Astrocyte of the cerebellum (primary cell): ENCODE results near the gene SLC25A27.

ENCODE experiments used
- DNase-seq: peaks from one replicate; pipeline ENCODE4 v3.0.0-alpha.2; 2011; ENCODE audit warnings: low read depth
- H3K4me3 ChIP-seq: 2 replicates; pipeline ENCODE4 v1.5.1; 2011; ENCODE audit warnings: mild to moderate bottlenecking, low read depth, low read length, moderate library complexity
- CTCF ChIP-seq: IDR thresholded peaks from 2 replicates; pipeline ENCODE4 v1.5.1; 2012; ENCODE audit warnings: low read length, low read depth, moderate library complexity, mild to moderate bottlenecking; ENCODE audit errors: missing control alignments
- in situ Hi-C: cut with HindIII; loops from 2 replicates; pipeline ENCODE4 v1.10.0; 2017; ENCODE audit warnings: low sequenced_read_pairs

SLC25A27 gene

GRCh38 chr6:46690911-46691451 lies 38.2 kb downstream of the SLC25A27 start:
- in situ Hi-C loops = no loop called here
- DNase-seq = no peak
- TF ChIP-seq CTCF = no peak
- H3K4me3 ChIP-seq = no peak overlapping the region

- no peak for TF ChIP-seq CTCF
- no peak for DNase-seq
- no peak overlapping the region for H3K4me3 ChIP-seq
- in situ Hi-C loops = loop anchor here (5.0 kb wide), 1 partner anchor 67 kb away; no protein-coding TSS in a partner anchor
These were observed 47.2 kb downstream of the SLC25A27 start for GRCh38 chr6:46699970-46700369.

- no peak overlapping the region for H3K4me3 ChIP-seq
- no peak for TF ChIP-seq CTCF
- peak; percentile 13 for DNase-seq
- in situ Hi-C loops = loop anchor here (5.0 kb wide), 1 partner anchor 63 kb away; no protein-coding TSS in a partner anchor
These were observed 51.8 kb downstream of the SLC25A27 start for GRCh38 chr6:46704562-46704961.

GRCh38 chr6:46706464-46706863 lies 53.7 kb downstream of the SLC25A27 start:
- in situ Hi-C loops = loop anchor here (5.0 kb wide), 1 partner anchor 34 kb away; no protein-coding TSS in a partner anchor
- no peak for DNase-seq
- no peak for TF ChIP-seq CTCF
- no peak overlapping the region for H3K4me3 ChIP-seq

- no peak for TF ChIP-seq CTCF
- in situ Hi-C loops = no loop called here
- no peak overlapping the region for H3K4me3 ChIP-seq
- DNase-seq = no peak
These were observed 58.7 kb downstream of the SLC25A27 start for GRCh38 chr6:46711491-46711890.

- in situ Hi-C loops = no loop called here
- TF ChIP-seq CTCF = no peak
- H3K4me3 ChIP-seq = no peak overlapping the region
- no peak for DNase-seq
These were observed 62.4 kb downstream of the SLC25A27 start for GRCh38 chr6:46715141-46715540.
